ACHN (cell line): ENCODE results near the gene ZNF532.

Experiments
- DNase-seq: peaks from one replicate; pipeline ENCODE4 v3.0.0-alpha.2; 2015
- in situ Hi-C: cut with HindIII; loops from 2 replicates; pipeline ENCODE4 v1.10.0; 2017; ENCODE audit warnings: low sequenced_read_pairs, low pct_ligation_motif_present, low pct_unique_long_range_greater_than_20kb

The ZNF532 gene

DNA sequence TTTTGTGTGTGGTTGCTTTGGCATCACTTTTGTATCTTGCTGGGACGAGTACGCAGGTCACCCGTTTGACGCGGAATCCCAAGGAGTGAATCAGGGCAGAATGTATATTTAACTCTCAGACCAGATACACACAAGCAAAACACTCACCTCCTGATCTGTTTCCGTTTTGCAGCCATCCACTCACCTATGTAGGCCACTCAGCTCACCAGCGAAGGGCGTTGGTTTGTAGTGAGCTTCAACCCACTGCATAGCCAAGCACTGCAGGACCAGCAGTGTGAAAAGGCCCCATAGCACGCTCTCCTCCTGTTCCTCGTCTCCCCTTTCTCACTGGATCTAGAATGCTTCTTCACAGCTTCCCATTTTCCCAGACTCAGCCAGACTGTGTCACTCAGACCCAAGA is 58.3 kb downstream of the ZNF532 start:
- in situ Hi-C loops = no loop called here
- DNase-seq = no peak

DNA sequence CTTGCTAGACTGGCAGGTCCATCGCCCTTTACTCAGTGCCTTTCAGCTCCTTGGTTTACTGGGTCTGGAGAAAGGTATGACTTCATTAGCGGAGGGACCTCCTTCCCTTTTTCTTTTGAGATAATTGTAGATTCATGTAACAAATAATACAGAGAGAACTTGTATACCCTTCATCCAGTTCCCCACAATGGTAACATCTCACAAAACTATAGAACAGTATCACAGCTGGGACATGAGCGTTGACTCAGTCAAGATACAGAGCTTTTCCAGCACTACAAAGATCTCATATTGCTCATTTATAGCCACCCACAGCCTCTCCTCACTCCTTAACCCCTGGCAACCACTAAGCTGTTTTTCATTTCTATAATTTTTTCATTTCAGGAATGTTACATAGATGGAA is 59.8 kb downstream of the ZNF532 start:
- in situ Hi-C loops = no loop called here
- DNase-seq = no peak

GRCh38 chr18:58927659-58928058 is 63.0 kb downstream of the ZNF532 start:
- no peak for DNase-seq
- in situ Hi-C loops = no loop called here

DNA sequence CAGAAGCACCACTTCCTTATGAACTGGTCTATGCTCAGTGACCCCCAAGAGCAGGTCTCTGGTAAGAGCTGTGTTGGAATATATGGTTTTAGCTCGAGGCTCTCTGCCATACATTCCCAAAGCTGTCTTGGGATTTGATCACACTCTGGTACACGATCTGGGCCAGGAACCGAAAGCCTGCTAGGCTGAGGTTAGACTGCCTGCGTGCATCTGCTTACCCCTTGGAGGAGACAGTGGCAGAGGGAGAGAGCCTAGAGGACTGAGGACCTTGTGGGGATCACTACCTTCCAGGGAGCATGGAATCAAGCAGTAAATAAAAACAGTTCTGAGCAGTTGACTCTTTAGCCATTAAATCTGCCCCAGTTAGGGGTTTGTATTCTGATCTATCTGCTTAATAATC is 63.7 kb downstream of the ZNF532 start:
- DNase-seq = no peak
- in situ Hi-C loops = no loop called here

DNA sequence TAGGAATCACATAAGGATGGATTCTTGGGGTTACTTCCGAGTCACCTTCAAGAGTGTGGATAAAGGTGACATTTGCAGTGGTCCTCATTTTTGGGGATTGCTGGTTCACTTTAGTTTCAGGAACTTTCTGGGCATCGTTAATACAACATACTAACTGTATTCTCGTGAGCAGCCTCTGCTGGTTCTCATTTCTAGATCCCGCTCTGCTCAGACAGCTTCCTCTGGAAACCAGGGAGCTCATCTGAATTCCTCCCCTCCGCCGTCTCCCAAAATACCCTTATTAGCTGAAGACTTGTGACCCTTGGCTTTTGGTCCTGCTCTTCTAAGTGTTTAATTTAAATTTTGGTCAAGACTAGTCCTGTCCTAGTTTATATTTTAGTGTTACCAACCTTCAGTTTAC is 64.5 kb downstream of the ZNF532 start:
- in situ Hi-C loops = no loop called here
- DNase-seq = no peak

- in situ Hi-C loops = no loop called here
- no peak for DNase-seq
Observed at GRCh38 chr18:58934356-58934755, 69.7 kb downstream of the ZNF532 start.

- DNase-seq = no peak
- in situ Hi-C loops = no loop called here
Observed at GRCh38 chr18:58934933-58935577, 70.4 kb downstream of the ZNF532 start.

DNA sequence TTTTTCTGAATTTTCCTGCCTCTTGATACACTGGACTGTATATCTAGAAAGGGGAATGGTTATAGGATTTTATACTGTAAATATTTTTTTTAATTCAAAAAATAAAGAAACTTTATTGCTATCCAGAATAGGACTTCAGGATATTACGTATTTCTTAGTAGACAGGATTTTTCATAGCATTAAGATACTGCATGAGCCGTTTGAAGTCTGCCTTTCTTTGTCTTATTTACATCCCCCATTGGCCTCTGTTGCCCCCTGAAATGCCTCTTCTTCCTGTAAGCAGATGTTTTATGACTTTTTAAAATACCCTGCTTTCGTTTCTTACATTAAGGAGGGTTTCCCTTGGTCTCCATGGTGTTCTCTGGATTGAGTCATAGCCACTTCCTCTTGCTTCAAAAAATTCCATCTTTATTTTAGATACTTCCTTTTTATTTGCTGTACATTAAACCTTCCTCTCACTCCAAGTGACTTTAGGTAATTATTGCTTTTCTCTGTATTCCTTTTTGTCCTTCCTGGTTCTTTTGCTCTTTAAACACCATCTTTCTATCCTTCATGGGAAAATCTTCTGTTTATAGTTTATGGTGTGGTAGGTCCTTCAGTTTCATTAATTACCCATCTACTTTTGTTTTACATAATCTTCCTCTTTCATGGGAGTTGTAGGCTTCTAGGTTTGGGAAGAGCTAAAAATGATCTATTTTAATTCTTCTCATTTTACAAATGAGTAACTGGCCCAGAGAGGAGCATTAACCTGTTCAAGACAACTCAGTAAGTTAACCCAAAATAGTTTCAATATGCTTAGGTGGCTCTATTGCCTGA is 72.6 kb downstream of the ZNF532 start:
- in situ Hi-C loops = no loop called here

GRCh38 chr18:58937887-58938267 is 73.2 kb downstream of the ZNF532 start:
- in situ Hi-C loops = no loop called here
- no peak for DNase-seq

More for the DNA sequence above, 72.6 kb downstream of the ZNF532 start:
- DNase-seq = no peak

GRCh38 chr18:58941426-58942099 is 76.9 kb downstream of the ZNF532 start:
- no peak for DNase-seq
- in situ Hi-C loops = no loop called here

DNA sequence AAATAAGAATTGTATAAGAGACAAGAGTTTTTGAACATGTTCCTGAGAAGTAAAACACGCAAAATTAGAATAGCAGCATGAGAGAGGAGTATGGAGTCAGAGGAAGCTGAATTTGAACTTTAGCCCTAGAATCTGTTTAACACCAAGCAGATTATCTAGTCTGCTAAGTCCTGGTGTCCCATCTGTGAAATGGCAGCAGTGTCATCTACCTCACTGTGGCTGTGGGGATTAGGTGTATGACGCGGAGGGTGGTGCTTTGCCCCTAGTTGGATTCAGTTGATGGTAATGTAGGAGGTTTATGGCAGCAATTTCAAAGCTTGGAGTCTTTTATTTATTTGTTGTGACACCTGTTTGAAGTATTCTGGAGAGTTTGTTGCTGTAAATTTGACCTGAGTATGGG is 79.2 kb downstream of the ZNF532 start:
- in situ Hi-C loops = no loop called here
- DNase-seq = no peak

- in situ Hi-C loops = no loop called here
Observed at GRCh38 chr18:58947136-58947732, 82.6 kb downstream of the ZNF532 start.

GRCh38 chr18:58949031-58949430 is 84.4 kb downstream of the ZNF532 start:
- in situ Hi-C loops = no loop called here
- DNase-seq = no peak

More at GRCh38 chr18:58947136-58947732, 82.6 kb downstream of the ZNF532 start:
- DNase-seq = no peak

- no peak for DNase-seq
- in situ Hi-C loops = no loop called here
Observed at GRCh38 chr18:58951986-58952702, 87.5 kb downstream of the ZNF532 start.

DNA sequence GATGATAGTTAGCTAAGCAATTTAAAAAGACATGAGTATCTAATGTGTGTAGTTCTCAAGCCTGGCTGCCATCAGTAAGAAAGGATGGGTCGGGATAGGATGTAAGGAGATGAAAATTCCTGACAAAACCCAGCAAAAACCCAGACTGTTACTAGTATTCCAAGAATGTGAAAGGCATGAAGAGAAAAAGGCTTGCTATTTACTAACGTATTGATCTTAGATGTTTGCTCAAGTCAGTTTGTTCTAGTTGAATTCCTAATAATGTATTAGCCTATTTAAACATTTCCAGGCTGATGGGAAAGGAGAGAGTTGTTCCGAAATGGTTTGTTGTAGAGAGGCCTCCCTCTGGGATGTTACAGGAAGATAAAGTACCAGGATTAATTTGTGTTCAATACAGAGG is 88.2 kb downstream of the ZNF532 start:
- DNase-seq = no peak
- in situ Hi-C loops = no loop called here

GRCh38 chr18:58953627-58954026 is 89.0 kb downstream of the ZNF532 start:
- in situ Hi-C loops = no loop called here
- no peak for DNase-seq

GRCh38 chr18:58955001-58955400 is 90.3 kb downstream of the ZNF532 start:
- in situ Hi-C loops = no loop called here
- no peak for DNase-seq

DNA sequence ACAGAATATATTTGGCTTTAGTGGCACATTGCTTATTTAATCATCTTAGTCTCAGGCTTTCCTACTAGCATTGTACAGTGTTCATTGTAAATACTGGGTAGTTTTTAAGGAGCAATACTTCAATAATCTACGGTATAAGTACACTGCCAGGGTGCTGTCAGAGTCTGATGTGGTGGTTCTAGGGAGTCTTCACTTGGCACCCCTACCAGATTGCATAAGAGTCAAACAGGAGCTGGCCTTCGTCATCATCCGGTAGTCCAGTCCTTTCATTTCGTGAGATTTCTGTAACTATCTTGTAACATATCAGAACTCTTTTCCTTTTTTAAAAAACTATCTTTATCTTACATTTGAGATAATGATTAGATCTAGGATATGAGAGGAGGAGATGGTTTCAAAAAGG is 91.1 kb downstream of the ZNF532 start:
- in situ Hi-C loops = no loop called here
- DNase-seq = no peak

GRCh38 chr18:58958628-58959027 is 94.0 kb downstream of the ZNF532 start:
- no peak for DNase-seq
- in situ Hi-C loops = no loop called here
